Activated naive CD4-positive, alpha-beta T cell (primary cell): ENCODE data around the gene ST6GAL1.
"Not testable (repeated sequence)": the region's sequence is repeated elsewhere in the genome, so short reads cannot be mapped to it uniquely, and the experiment has no call there.

Source experiments
- DNase-seq, 4 experiments: peaks; one replicate each; lab custom pipeline; 2025; lab: John Stamatoyannopoulos, UW

The ST6GAL1 gene

DNA sequence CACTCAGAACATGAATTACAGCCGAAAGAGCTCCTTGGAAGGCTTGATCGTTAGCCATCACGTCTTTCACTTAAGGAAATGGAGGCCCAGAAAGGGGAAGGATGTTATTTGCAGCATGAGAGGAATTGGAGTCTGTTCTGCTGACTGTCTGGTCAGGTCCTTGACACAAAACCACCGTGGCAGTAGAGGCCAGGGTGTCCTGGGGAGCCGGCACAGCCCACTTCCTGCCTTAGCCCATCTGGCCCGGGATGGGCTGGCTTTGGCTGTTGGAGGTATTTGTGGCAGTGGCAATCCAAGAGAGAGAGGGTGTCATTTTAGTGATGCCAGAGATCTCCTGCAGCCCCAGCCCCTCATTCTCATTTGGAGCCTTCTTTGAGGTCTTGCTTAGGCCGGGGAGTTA, 37.4 kb downstream of the ST6GAL1 start:
- no peak for DNase-seq

DNA sequence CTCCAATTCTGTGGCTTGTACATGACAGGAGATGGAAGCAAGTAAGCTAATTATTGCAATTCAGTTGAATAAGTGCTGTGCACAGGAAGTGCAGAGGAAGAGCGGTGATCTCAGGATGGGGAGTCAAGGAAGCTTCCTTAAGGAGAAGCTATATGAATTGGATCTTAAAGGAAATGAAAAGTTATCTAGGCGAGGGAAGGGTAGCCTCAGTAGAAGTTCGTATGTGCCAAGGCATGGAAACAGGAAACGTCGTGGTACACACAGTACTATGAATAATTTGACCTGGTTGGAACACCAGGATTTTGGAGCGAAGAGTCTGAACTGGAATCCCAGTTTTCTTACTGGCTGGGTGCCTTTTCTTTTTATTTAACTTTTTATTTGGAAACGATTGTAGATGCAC, 39.3 kb downstream of the ST6GAL1 start:
- no peak for DNase-seq

DNA sequence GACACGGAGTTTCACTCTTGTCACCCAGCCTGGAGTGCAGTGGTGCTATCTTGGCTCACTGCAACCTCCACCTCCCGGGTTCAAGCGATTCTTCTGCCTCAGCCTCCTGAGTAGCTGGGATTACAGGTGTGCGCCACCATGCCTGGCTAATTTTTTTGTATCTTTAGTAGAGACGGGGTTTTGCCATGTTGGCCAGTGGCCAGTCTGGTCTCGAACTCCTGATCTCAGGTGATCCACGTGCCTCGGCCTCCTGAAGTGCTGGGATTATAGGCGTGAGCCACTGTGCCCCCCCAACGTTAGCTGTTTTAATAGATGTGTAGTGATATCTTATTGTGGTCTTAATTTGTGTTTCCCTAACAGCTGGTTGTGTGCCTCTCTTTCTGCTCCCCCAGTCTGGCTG, 40.8 kb downstream of the ST6GAL1 start:
- DNase-seq = not testable (repeated sequence)

DNA sequence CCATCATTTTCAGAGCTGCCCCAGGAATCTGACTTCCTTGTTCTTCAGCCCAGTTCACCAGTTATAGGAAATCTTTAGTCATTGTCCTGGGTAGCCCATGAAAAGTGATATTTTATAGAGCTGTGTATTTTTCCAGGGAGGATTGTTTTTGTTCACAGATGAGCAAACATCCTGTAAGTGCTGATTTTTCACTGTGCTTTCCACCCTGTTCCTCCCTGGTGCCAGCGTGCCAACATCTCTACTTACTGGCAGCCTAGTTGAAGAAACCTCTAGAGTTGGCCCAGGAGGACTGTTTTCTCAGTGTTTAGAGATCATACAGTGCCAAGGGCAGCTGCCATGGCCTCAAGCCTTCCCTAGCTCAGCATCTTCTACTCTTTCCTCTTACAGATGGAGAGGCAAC, 41.3 kb downstream of the ST6GAL1 start:
- DNase-seq = no peak

DNA sequence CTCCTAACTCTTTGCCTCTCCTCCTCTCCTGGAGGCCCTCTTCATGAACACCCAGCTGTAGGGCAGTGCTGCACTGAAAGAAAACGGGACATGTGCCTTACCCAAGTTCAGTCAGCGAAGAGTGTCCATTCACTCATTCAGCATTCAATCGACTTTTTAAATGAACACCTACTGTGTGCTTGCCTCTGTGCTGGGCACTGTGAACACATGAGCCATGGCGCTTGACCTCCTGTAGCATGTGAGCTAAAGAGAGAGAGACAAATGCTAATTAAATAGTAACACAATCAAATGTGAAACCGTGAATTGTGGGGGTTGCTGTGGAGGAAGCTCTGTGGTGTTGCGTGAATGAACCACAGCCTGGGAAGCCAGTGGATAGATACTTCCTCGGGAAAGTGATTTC, 43.4 kb downstream of the ST6GAL1 start:
- no peak for DNase-seq

DNA sequence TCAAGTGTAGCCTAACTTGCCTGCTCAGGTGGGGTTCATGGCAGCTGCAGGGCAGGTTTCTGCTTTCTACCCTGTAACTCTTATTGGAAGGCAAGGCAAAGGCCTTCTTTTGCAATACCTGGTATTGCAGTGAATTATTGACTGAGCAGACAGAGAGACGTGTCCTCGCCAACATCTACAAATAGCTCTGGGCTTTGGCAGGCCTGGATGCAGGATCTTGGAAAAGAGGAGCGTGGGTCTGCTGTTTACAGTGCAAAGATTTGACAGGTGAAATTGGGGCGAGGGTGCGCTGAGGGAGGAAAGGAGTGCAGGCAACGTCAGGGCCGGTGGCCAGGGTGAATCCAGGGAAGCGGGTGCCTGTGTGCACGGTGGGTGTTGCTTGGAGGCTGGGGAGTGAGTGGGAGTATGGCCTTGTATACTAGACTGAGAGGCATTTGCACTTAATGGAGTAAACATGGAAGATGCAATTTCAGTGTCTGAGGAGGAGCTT, 44.5 kb downstream of the ST6GAL1 start:
- no peak for DNase-seq

DNA sequence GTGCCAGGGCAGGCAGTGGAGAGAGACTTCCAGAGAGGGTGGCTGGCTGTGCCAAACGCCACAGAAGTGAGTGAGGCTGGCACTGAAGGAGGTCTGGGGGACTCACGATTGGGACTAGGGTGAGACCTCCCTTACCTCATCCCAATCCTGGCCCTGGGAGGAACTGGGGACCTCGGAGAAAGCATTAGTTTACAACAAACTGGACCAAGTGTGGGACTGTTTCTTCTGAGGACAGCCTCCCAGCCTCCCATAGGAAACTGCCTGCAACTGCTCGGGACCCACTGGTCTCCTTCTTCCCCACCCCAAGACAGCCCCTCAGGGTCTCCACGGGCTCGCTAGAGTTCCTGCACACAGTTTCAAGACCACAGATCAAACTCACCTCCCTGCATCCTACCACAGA, 45.4 kb downstream of the ST6GAL1 start:
- no peak for DNase-seq

DNA sequence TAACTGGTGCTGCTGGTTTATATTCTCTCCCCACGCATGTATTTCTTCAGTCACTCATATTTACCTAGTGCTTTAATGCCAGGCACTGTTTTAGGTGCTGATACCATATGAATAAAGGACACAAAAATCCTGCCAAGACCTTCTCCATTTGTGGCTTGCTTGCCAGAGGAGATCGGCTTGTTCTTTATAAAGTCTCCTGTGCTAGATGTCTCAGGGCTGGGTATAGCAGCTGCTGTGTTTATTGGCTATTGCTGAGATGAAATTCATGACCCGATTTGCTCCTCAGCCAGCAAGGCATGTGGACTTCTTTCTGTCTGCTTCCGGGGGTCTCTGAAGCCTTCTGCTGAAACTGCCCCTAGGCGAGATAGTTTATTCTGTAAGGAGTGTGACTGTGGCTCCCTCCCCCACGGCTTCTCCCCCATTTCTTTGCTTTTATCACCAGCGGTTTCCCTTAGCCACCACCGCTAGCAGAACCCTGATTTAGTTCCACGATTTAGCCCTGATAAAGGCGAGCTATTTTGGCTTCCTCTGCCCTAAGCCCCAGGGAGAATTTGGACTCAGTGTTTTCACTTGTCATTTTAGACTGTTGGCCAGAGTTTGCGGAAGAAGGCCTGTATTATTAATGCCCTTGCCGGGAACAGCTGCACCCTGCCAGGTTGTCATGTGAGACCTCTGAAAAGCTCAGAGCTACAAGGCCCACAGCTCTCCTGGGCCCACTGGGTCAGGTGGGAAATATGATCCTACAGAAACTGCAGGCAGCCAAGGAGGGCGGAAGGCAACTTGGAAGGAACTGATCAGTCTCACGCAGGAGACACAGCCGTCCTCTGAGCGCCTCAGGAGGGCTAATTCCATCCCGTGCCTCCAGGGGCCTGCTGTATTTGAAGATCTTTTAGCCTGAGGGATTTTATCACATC, 46.8 kb downstream of the ST6GAL1 start:
- DNase-seq = no peak

DNA sequence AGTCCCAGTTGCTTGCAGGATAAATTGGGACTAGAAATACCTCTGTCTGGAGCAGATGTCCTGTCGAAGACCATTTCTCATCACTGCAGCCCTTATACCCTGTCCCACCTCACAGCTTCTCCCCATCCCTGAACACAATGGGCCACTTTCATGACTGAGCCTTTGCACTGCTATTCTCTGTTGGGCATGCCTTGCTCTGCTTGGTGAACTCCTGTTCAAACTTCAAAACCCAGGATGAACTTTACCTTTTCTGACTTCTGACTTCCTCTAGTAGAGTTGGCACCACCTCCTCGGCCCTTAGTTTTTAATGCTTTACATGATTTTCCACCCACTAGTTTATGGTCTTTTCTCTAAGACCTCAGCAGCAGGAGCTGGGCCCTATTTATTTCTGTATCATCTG, 48.4 kb downstream of the ST6GAL1 start:
- DNase-seq = no peak

DNA sequence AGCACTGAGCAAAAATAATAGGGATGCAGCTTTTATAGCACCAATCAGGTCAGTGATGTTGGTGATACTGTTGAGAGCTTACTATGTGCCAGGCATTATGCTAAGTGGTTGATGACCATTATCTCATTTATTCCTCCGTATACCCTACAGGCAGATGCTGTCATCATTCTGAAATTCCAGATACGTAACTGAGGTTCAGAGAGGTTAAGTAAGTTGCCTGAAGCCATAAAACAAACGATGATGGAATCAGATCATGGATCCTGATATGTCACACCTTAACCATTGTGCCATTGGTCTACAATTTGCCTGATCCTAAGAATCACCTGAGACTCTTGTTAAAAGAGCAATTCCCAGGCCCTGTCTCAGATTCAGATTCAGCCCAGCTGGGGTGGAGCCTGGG, 49.5 kb downstream of the ST6GAL1 start:
- no peak for DNase-seq

DNA sequence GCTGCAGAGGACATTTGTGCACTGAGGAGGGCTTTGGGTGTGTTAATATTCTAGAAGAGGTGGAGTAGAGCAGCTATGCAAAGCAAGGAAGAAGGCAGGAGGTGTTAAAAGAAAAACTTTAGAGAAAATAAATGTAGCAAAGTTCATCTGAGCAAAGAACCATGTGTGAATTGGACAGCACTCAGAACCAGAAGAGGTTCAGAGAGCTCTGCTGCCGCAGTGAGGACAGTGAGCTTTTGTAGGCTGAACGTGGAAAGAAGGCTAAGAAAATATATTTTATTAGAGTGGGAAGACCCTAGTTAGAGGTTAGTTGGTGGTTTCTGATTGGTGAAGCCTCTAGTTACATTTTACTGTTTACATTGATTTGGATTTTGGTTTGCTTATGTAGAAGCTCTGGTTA, 50.7 kb downstream of the ST6GAL1 start:
- DNase-seq = no peak

DNA sequence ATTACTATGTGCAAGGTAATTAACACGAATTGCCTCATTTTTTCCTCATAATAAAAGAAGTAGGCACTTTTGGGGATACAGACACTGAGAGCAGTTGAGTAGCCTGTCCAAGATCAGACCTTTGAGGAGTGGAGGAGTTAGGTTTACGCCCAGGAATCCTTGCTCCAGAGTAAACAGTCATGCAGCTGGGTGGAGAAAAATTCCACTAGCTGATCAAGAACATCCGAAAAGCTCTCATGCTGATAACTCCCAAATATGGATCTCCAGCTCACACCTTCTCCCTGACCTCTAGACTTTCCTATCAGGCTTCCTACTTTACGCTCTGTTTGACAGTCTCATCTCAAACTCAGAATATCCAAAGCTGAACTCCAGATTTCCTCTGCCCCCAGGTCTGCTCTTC, 53.3 kb downstream of the ST6GAL1 start:
- DNase-seq = no peak

DNA sequence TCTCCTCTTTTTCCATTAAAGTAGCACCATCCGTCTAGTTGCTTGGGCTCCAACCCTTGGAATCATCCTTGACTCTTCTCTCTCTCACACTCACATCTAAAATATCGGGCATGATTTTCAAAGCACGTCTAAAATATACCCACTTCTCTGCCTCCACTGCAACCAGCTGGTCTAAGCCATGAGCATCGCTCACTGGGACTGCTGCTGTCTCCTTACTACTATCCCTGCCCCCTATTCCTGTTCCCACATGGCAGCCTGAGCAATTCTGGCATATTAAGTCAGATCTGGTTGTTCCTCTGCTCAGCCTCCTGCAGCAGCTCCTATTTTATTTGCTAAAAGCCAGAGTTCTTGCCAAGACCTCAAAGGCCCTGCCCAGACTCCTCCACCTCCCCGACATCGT, 53.7 kb downstream of the ST6GAL1 start:
- DNase-seq = no peak

DNA sequence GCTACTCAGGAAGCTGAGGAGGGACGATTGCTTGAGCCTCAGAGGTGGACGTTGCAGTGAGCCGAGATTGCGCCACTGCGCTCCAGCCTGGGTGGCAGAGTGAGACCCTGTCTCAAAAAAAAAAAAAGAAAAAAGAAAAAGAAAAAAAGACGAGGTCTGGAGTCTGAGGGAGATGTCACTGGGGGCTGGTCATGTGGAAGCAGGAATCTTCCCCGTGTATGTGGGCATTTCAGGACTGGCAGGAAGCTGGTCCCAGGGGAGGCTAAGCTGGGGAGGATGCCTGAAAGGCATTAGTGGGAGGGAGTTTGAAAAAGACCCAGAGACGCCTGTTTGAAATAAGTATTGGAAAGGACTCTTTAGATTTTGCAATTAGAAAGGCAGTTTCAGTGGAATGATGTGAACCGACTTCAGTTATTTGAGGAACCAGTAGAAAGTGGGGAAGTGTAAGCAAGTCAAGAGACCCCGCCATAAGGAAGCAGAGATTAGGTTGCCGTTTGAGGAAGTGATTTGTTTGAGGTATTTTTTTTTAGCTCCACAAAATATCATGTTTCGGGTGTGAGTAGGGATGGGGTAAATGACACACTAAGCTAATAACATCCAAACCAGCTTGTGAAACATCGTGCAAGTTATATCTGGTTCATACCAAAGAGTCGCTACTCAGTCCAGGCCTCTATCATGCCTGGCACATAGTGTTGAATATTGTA, 55.5 kb downstream of the ST6GAL1 start:
- no peak for DNase-seq

DNA sequence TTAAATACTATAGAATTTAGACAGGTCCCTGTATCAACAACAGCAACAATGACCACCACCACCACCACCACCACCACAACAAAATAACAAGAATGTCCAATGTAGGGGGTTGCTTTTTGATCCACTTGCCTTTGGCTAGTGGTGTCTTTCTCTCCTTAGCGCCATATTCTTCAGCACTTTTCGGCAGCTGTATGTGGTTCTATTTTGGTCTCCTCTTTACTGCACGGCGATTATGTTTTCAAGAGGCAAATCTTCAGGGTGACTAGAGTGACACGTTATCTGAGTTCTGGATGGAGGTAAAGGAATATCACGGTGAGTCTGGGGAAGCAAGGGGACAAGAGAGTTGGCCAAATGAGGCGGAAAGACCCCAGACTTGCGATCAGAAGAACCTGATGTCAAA, 56.1 kb downstream of the ST6GAL1 start:
- no peak for DNase-seq

DNA sequence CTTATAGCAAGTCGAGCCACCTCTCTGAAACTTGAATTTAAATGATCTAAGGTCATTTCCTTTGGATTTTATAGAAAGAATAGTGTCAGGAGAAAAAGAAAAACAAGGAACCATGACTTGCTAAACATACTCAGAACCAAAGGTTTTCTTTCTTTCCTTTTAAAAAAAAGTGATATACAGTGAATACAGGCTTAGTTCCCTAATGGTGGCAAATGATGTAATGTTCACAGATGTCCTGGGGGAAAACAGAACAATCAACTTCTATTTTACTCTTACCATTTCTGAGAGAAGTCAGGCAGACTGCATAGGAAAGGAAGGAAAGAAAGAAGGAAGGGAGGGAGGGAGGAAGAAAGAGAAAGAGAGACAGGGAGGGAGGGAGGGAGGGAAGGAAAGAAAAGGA, 56.5 kb downstream of the ST6GAL1 start:
- no peak for DNase-seq

DNA sequence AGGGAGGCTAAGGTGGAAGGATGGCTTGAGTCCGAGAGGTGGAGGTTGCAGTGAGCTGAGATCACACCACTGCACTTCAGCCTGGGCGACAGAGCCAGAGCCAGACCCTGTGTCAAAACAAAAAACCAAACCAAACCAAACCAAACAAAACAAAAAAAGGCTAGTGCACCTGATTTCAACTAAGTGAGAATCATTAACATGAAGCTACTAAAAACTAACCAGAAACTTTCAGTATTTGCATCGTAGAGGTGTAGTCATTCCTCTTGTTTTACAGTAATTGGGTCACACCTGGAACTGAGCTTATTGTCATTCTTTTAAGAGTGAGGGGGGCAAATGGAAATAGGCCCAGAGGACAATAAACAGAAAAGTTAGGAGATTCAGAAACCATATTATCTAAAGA, 58.5 kb downstream of the ST6GAL1 start:
- DNase-seq = no peak

DNA sequence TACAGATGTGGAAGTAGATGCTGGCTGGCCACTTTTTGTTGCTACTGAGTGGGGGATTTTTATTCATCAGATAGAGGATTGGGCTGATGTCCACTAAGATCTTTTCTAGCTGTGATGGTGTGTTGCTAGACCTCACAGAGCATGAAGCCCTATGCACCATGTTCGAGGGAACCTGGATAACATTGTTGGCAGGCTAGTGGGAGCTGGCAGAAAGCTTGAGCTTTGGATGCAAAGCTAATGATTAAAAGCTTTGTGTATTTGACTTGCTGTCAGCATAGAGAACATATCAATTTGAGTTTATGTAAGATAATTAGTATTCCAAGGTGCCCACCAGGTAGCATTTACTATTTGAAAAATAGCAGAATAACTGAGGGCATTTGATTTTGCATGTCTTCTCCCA, 59.1 kb downstream of the ST6GAL1 start:
- no peak for DNase-seq

DNA sequence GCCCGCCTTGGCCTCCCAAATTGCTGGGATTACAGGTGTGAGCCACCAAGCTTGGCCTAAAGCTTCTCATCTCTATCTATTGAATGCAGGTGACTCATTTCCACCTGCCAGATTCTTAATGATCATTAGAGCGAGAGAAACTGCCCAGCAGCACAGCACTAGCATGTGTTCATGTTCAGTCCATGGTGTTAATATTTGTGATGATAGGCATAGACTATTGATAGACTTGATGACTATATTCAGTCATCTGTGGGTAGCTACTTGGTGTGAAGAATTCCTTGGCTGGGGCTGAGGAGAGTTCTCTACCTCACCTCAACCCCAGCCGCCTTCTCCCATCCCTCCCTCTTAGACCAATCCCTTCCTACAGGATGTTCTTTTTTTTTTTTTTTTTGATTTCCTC, 60.0 kb downstream of the ST6GAL1 start:
- DNase-seq = no peak

DNA sequence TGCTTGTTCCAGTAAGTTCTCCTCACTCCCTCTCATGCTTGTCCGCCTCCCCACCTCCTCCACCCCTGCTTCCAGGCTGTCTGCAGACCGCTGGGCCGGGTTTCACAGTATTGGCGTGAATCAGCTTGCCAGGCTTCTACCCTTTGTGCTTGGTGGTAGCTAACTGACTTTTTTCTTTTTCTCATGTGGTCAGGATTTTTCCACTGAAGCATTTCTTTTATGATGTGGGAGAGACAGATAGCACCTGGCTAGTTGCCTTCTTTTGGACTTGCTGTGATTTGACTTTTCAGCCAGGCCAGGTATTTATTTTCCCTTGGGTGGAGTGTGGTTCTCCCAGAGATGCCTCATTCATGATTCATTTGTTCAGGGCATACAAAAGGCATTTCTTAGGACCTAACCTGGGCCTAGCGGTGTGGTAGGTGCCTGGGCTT, 60.6 kb downstream of the ST6GAL1 start:
- no peak for DNase-seq

DNA sequence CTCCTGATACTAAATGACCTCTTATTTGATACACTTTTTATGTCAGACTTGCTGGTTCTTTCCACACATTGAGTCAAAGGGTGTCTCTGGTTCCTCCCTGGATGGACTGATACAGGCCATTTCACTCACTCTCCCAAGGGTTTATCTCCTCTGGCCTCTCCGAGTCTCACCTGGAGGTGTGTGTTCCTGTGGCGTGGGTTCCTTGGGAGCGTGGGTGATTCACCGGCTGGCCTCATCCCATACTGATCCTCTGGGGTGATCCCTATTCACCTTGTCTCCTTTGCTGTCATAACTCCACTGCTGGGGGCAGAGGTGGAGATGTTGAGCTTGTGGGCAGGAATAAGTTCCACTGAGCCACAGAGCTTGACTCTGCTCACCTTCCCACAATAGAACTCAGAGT, 61.1 kb downstream of the ST6GAL1 start:
- DNase-seq = no peak

DNA sequence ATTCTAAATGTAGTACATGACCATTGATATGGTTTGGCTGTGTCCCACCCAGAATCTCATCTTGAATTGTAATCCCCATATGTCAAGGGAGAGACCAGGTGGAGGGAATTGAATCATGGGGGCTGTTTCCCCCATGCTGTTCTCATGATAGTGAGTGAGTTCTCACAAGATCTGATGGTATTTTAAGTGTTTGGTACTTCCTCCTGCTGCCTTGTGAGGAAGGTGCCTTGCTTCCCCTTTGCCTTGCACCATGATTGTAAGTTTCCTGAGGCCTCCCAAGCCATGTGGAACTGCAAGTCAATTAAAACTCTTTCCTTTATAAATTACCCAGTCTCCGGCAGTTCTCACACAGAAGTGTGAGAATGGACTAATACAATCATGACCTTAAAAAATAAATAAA, 61.8 kb downstream of the ST6GAL1 start:
- not testable (repeated sequence) for DNase-seq

DNA sequence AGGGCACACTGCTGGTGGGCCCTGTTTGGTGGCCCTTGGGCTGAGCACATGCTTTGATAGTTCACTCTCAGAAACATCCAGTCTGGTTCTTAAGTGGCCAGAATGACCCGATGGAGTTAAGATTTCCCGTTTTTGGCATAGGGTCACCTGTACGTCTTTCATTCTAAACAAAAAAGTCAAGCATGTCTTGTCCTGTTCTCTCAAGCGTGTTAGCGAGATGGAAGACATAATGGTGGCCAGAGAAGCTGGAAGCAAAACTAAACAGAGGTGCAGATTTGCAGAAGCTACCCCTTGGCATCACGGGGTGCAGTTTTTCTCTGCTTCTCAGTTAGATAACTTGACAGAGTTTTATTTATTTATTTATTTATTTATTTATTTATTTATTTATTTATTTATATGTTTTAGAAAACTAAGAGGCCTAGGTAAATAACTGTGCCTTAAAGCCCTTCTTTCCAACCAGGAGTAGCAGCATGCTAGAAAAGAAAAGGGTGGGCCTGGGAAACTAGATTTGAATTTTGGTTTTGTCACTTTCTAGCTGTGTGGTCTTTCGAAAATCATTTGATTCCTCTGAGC, 63.0 kb downstream of the ST6GAL1 start:
- DNase-seq = no peak
